Stimulated activated CD4-positive, alpha-beta T cell treated with anti-CD3 and anti-CD28 coated beads, TNF-alpha, amount 100 ng/mL, for 4 hours (primary cell): Measurements from ENCODE around the gene GABPB2.

Experiments
- DNase-seq, 3 experiments: peaks; one replicate each; pipeline ENCODE4 v3.0.0-alpha.2; 2020; ENCODE audit warnings: low read depth in 3 of 3

GABPB2 gene

GRCh38 chr1:151164732-151165280 is 94.2 kb downstream of the GABPB2 start:
- no peak for DNase-seq

GRCh38 chr1:151165281-151165737 is 94.7 kb downstream of the GABPB2 start:
- DNase-seq, result no peak

GRCh38 chr1:151165738-151166504 is 95.4 kb downstream of the GABPB2 start, which contains the start of the genes LYSMD1 and SCNM1:
Gene LYSMD1, minus strand, starts transcription at chr1:151165902. Its CDS starts 644 bp downstream, at chr1:151165258.
Gene SCNM1, plus strand, starts transcription at chr1:151166144. Its CDS starts 9 bp downstream, at chr1:151166153.
- DNase-seq, result peak; percentile 80 to 91 (median 90)

- no peak for DNase-seq
Observed at GRCh38 chr1:151166505-151166956, 96.0 kb downstream of the GABPB2 start.

- DNase-seq, result no peak
Observed at GRCh38 chr1:151167116-151167515, 96.6 kb downstream of the GABPB2 start.

GRCh38 chr1:151171190-151171589 is 100.6 kb downstream of the GABPB2 start:
- DNase-seq, result no peak
